ENCODE results near the gene NSFL1C. TPM values are rescaled to one million over a fixed set of nuclear protein-coding genes. Genes with fewer than 3 reads are reported as not detected.

Gene NSFL1C
- total and polyA plus RNA-seq, 2 experiments from 2014 or later, result 48.9 to 92.2 TPM

- Histone ChIP-seq H3K9me2 (ENCODE audit: insufficient read depth) (0 out of 2 replicates have a peak, but pooled peaks cover 1% of the 10 kb centered on the region), H3K27ac (ENCODE audit: low read depth) (no peak overlapping the region), H3F3A (replicated peaks; ENCODE audit: low read depth) (no peaks in the 10 kb centered on the region), H3K79me2 (replicated peaks; ENCODE audit: insufficient read depth) (no peaks in the 10 kb centered on the region), H3K4me3 (no peak overlapping the region), H2AFZ (no peak overlapping the region; the same call in 1 of the 2 replicates), H3K27me3 (ENCODE audit: insufficient read depth) (no peaks in the 10 kb centered on the region), H3K4me1 (ENCODE audit: insufficient read depth) (no peaks in the 10 kb centered on the region), H3K36me3 (ENCODE audit: insufficient read depth) (no peaks in the 10 kb centered on the region), H3K4me2 (no peak overlapping the region), H4K20me1 (replicated peaks; ENCODE audit: insufficient read depth) (no peaks in the 10 kb centered on the region; the same call in 1 of the 2 replicates)
- no peaks in the 10 kb centered on the region for H3K36me3 Mint-ChIP-seq (ENCODE audit: low read depth)
- no peaks in the 10 kb centered on the region; the same call in 1 of the 3 replicates for H3K9me3 Mint-ChIP-seq
- H3K4me1 Mint-ChIP-seq, result no peaks in the 10 kb centered on the region; the same call in 2 of the 3 replicates
- ATAC-seq (no peak), DNase-seq (ENCODE audit: low spot score) (no peak)
- peaks cover 5% of the 10 kb centered on the region for H3K27me3 Mint-ChIP-seq (ENCODE audit: insufficient read depth, low read depth, poor library complexity)
- TF ChIP-seq ZNF462 (CRISPR knock-in tag; IDR thresholded peaks at IDR 0.05), result no peak
- TF ChIP-seq CREB1 (CRISPR knock-in tag; IDR thresholded peaks at IDR 0.05; ENCODE audit: low read depth), result no peak
- TF ChIP-seq JUNB (IDR thresholded peaks at IDR 0.05; ENCODE audit: unreplicated experiment), result no peak
- TF ChIP-seq NANOG (IDR thresholded peaks at IDR 0.05; ENCODE audit: borderline replicate concordance), result no peak
- no peak for TF ChIP-seq EZH2phosphoT487 (IDR thresholded peaks at IDR 0.05; ENCODE audit: unreplicated experiment)
- TF ChIP-seq ZNF114 (CRISPR knock-in tag; IDR thresholded peaks at IDR 0.05), result no peak
- no peak for TF ChIP-seq REST (IDR thresholded peaks at IDR 0.05; ENCODE audit: unreplicated experiment)
- TF ChIP-seq ETS1 (IDR thresholded peaks at IDR 0.05), result no peak
- TF ChIP-seq POLR2AphosphoS5 (IDR thresholded peaks at IDR 0.05; ENCODE audit: low read depth), result no peak
- no peak for TF ChIP-seq ZNF331 (CRISPR knock-in tag; IDR thresholded peaks at IDR 0.05; ENCODE audit: low read depth)
- TF ChIP-seq STAT1 (IDR thresholded peaks at IDR 0.05; ENCODE audit: unreplicated experiment), result no peak
- TF ChIP-seq EZH2 (IDR thresholded peaks at IDR 0.05; ENCODE audit: low read depth, unreplicated experiment), result no peak
- TF ChIP-seq CTCF (conservative IDR thresholded peaks at IDR 0.05; ENCODE audit: low read depth in 2 of 2), result no peak
- H3K4me3 Mint-ChIP-seq, result no peak overlapping the region
- H3K27ac Mint-ChIP-seq, result no peak overlapping the region
Measured at GRCh38 chr20:1494436-1494835, 27.8 kb upstream of the NSFL1C start.
